HG03139 (cell line): ENCODE measurements around the gene KCNAB1.
"Not testable (repeated sequence)": the region's sequence is repeated elsewhere in the genome, so short reads cannot be mapped to it uniquely, and the experiment has no call there.

ENCODE experiments used
- ATAC-seq: cut with Tn5 transposase; IDR thresholded peaks from one replicate; pipeline ENCODE4 v1.9.1; 2021; ENCODE audit not compliant: unreplicated experiment

The KCNAB1 gene

DNA sequence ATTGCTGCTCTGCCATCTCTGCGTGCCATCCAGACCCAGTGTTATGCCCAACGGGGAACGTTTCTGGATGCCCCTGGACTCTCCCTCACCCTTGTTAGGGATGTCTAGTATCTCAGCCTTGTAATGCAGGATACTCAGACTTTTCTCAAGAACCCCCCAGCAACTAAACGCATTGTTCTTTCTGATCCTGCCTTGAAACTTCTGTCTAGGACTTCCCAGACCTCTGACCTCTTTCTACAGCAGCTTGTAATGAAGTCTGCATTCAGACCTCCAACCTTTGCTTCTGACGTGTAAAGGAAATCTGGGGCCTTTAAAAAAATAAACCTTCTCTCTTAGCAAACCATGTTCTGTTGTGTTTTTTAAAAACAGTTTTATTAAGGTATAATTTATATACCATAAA lies 139.5 kb downstream of the KCNAB1 start:
- ATAC-seq = no peak

- ATAC-seq = no peak
Measured at GRCh38 chr3:156260331-156260730, 140.0 kb downstream of the KCNAB1 start.

DNA sequence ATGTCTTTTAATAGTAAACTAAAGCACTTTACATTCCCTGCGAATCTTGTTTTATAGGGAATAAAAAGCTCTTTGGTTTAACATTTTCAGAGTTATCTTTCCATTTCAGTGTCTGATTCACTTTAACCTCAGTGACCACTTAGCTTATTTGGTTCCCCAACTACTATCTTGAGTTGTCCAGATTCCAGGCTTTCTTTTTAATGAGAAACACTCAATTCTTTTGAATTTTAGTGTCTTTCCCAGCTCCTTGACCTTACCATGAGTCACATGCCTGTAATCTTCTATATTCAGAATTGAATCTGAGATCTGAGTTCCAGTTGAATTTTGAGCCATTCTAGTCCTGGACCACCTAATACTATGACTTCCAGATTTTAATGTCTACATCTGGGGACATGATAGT lies 144.4 kb downstream of the KCNAB1 start:
- no peak for ATAC-seq

GRCh38 chr3:156271508-156271907 lies 151.1 kb downstream of the KCNAB1 start:
- ATAC-seq = no peak

GRCh38 chr3:156271995-156272719 lies 151.8 kb downstream of the KCNAB1 start:
- no peak for ATAC-seq

GRCh38 chr3:156273111-156273694 lies 152.8 kb downstream of the KCNAB1 start:
- no peak for ATAC-seq

GRCh38 chr3:156274791-156275190 lies 154.4 kb downstream of the KCNAB1 start:
- ATAC-seq = no peak

- not testable (repeated sequence) for ATAC-seq
Measured at GRCh38 chr3:156284637-156285036, 164.3 kb downstream of the KCNAB1 start.

DNA sequence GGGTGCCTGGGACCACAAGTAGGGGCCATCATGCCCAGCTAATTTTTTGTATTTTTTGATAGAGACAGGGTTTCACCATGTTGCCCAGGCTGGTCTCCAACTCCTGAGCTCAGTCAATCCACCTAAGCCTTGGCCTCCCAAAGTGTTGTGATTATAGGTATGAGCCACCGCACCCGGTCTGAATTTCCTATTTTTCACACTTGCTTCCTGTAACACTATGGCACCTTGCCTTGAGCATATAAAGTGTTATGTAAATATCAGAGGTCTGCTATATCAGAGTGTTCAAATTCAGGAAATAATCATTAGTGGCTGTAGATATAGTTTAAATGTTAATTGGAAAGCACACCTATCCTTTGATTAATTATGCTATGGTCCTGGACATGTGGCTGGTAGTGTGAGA lies 165.2 kb downstream of the KCNAB1 start:
- no peak for ATAC-seq

DNA sequence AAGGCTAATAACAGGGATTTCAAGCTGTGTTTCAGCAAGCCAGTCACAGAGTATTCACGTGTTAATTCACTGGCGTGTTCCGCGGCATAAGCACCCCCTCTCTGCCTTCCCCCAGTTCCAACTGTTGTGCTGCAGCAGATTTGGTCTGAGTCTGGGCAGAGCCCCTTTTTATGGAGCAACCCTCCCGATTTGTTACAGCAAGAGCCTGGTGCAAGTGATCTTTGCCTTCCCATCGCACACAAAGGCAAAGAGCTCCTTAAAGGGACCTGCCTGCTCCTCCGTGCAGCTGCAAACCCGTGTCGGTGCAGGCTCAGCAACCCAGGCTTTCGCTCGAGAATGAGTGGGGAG lies 170.5 kb downstream of the KCNAB1 start:
- no peak for ATAC-seq

- ATAC-seq = no peak
Measured at GRCh38 chr3:156291272-156292123, 171.1 kb downstream of the KCNAB1 start.

- ATAC-seq = no peak
Measured at GRCh38 chr3:156293566-156293965, 173.2 kb downstream of the KCNAB1 start.

DNA sequence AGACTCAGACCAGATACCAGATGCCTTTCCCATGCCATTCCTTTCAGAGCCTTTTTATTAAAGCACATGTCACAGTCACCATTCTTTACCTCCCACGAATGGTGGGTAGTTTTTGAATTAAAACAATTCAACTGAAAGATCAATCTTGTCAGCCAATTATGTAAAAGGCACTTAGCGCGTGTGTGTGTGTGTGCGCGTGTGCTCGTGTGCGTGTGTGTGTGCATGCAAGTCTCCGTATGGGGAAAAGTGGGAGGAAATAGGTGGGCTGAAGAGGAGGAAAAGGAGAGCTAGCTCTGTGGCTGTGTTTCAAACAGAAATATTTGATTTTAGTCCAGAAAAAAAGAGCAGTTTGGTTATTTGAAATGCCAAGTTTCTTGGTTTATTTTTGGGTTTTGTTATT lies 177.2 kb downstream of the KCNAB1 start:
- ATAC-seq = no peak

GRCh38 chr3:156298014-156298413 lies 177.6 kb downstream of the KCNAB1 start:
- ATAC-seq = no peak

- ATAC-seq = no peak
Measured at GRCh38 chr3:156298938-156299337, 178.6 kb downstream of the KCNAB1 start.

GRCh38 chr3:156299569-156299968 lies 179.2 kb downstream of the KCNAB1 start:
- ATAC-seq = no peak

DNA sequence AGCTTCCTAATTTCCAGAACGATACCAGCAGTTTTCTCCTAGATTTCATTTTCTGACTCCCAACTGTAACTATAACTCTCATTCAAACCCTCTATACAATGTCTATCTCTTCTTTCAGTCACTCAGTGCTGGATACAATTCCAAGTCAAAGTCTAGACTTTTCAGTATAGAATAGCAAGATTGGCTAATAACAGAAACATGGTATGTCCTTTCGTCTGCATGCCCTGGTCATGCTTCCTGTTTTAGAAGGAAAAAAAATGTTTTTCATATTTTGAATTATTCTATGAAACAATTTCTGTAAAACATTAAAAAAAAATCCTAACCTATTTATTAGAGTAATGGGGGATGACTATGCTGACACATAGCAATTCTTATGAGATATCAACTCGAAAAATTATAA lies 180.0 kb downstream of the KCNAB1 start:
- no peak for ATAC-seq

DNA sequence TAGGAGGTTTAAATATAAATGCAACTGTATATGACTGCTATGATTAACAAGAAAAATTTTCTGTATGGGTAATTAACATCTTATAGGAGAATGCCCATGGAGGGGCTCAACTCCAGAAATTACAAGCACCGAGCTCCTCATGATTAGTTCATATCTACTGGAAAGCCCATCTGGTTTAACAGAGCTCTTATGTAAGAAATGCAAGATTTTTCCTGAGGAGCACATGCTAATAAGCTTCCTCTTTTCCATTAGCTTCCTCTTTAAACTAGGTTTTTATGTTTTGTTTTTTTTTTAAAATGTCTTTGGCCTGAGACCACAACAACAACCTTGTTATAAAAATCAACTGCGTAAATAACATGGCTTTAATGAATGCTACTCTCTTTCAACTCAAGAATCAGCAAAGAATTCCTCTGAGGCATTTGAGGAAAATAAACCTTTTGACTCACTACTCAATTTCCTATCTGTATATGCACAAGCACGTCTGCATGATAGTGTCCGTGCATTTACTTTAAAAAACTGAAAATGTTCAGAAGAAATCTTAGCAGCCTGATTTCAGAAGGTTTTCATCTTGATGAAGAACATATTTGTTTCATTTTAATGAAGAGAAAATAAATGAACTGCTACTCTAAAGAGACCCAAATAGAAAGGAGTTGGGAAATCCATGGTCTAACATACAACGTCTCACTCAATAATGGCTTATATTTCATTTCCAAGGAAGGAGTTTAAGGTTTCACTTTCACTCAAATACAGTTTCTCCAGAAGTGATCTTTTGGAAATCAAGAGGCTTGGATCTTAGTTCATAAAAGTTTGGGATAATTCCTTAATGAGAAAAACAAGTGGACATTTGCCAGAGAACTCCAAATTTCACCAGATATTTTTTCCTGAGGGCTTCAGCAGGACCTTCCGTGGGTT lies 180.8 kb downstream of the KCNAB1 start:
- ATAC-seq = no peak

DNA sequence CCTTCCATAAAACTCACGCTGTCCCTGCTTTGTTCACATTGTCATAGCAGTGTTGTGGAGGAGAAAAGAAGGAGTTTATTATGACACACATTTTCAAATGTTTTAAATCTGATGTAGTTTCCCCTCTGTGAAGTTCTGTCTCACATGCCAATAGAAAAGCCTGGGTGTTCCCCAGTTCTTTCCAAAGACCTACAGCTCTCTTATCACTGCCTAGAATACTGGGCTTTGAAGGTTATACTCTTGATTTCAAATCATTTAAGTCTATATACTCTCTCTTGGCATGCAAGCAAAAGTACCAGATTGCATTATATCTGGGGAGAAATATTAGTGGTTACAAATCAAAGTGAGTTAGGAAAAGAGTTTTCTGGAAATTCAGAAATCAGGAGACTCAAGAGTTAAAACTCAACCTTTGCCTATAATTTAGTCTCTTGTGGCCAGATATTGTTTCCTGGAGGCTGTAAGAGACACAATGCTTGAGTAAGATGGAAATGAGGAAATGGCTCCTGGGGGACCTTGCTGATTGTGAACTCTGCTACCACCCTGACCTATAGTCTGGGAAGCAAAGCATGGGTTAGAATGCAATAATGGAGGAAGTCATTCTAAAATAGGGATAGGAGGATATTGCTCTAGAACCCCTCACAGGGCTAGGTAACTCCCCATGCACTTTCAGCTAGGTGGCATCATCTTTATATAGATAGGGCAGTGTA lies 182.8 kb downstream of the KCNAB1 start:
- no peak for ATAC-seq

DNA sequence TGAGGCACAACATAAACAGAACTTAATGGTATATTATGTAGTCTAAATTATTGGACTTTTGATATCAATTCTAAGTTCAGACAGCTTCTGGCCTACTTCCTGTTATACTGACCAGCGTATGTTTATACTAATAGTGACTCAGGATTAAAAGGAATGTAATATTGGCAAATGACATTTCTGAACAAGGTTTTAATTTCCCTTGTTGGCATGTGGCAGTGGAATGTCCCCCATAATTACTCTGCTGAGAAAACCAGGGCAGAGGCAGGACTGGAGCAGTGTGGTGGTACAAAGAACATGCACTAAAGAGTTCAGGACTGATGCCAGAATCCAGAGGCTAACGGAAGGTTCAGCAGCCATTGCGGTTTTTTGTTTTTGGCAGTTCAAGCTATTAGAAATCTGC lies 184.0 kb downstream of the KCNAB1 start:
- ATAC-seq = no peak
